ENCODE measurements around the gene SPOP.

- no peak for TF ChIP-seq CTCF (conservative IDR thresholded peaks at IDR 0.05; ENCODE audit: low read depth, low read length)
- TF ChIP-seq, protein P1, sequence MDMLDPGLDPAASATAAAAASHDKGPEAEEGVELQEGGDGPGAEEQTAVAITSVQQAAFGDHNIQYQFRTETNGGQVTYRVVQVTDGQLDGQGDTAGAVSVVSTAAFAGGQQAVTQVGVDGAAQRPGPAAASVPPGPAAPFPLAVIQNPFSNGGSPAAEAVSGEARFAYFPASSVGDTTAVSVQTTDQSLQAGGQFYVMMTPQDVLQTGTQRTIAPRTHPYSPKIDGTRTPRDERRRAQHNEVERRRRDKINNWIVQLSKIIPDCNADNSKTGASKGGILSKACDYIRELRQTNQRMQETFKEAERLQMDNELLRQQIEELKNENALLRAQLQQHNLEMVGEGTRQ (IDR thresholded peaks at IDR 0.05; ENCODE audit: low read depth, low read length) = no peak
These were observed 17.9 kb upstream of the SPOP start for GRCh38 chr17:49695698-49696232.
